ENCODE results near the gene SLC66A1. TPM values are rescaled to one million over a fixed set of nuclear protein-coding genes. Genes with fewer than 3 reads are reported as not detected.
A peak's percentile ranks its signal among the peaks of the same experiment; 100 is the strongest.

SLC66A1 gene
- polyA plus RNA-seq, 2 donors = 8.6 to 8.9 TPM

GRCh38 chr1:19354531-19354981, 42.4 kb downstream of the SLC66A1 start:
- H3K27me3 ChIP-seq (ENCODE audit: control insufficient read depth in 1 of 2, insufficient read depth in 2 of 2, low read length in 2 of 2) = no peaks in the 10 kb centered on the region
- H3K27ac ChIP-seq (ENCODE audit: low read depth in 2 of 2, low read length in 1 of 2) = peak overlapping the region in 1 of 2 donors; percentile 36
- WGBS, 2 donors = 45 to 48% methylated on average over 6 of the region's 6 CpGs
- no peak overlapping the region for H3K4me3 ChIP-seq (ENCODE audit: low read depth in 1 of 2, low read length in 2 of 2)
- peaks cover 12 to 45% of the 10 kb centered on the region in 2 donors for H3K36me3 ChIP-seq (ENCODE audit: control insufficient read depth in 2 of 2, insufficient read depth in 2 of 2, low read length in 1 of 2)
- no peaks in the 10 kb centered on the region for H3K9me3 ChIP-seq (ENCODE audit: control insufficient read depth in 2 of 2, insufficient read depth in 1 of 2, low read depth in 1 of 2, low read length in 1 of 2)
- peaks cover 6 to 26% of the 10 kb centered on the region in 2 donors for H3K4me1 ChIP-seq (ENCODE audit: control insufficient read depth in 2 of 2, insufficient read depth in 2 of 2, low read length in 1 of 2)

GRCh38 chr1:19356266-19356665, 44.1 kb downstream of the SLC66A1 start:
- H3K9me3 ChIP-seq (ENCODE audit: control insufficient read depth in 2 of 2, insufficient read depth in 1 of 2, low read depth in 1 of 2, low read length in 1 of 2) = no peaks in the 10 kb centered on the region
- H3K4me1 ChIP-seq (ENCODE audit: control insufficient read depth in 2 of 2, insufficient read depth in 2 of 2, low read length in 1 of 2) = peaks cover 10 to 34% of the 10 kb centered on the region in 2 donors
- no peak overlapping the region for H3K27ac ChIP-seq (ENCODE audit: low read depth in 2 of 2, low read length in 1 of 2)
- peaks cover 12 to 37% of the 10 kb centered on the region in 2 donors for H3K36me3 ChIP-seq (ENCODE audit: control insufficient read depth in 2 of 2, insufficient read depth in 2 of 2, low read length in 1 of 2)
- no peak overlapping the region for H3K4me3 ChIP-seq (ENCODE audit: low read depth in 1 of 2, low read length in 2 of 2)
- 60 to 84% methylated on average over 5 of the region's 5 CpGs for whole genome bisulfite sequencing, 2 donors
- no peaks in the 10 kb centered on the region for H3K27me3 ChIP-seq (ENCODE audit: control insufficient read depth in 1 of 2, insufficient read depth in 2 of 2, low read length in 2 of 2)

GRCh38 chr1:19357299-19357986, 45.3 kb downstream of the SLC66A1 start:
- Histone ChIP-seq H3K4me3 (ENCODE audit: low read depth in 1 of 2, low read length in 2 of 2) (no peak overlapping the region), H3K9me3 (ENCODE audit: control insufficient read depth in 2 of 2, insufficient read depth in 1 of 2, low read depth in 1 of 2, low read length in 1 of 2) (no peaks in the 10 kb centered on the region), H3K36me3 (ENCODE audit: control insufficient read depth in 2 of 2, insufficient read depth in 2 of 2, low read length in 1 of 2) (peaks cover 12 to 34% of the 10 kb centered on the region in 2 donors), H3K27me3 (ENCODE audit: control insufficient read depth in 1 of 2, insufficient read depth in 2 of 2, low read length in 2 of 2) (no peaks in the 10 kb centered on the region), H3K27ac (ENCODE audit: low read depth in 2 of 2, low read length in 1 of 2) (no peak overlapping the region), H3K4me1 (ENCODE audit: control insufficient read depth in 2 of 2, insufficient read depth in 2 of 2, low read length in 1 of 2) (peaks cover 11 to 33% of the 10 kb centered on the region in 2 donors)
- 71 to 77% methylated on average over 13 of the region's 13 CpGs for whole genome bisulfite sequencing, 2 donors

GRCh38 chr1:19358710-19359109, 46.6 kb downstream of the SLC66A1 start:
- no peaks in the 10 kb centered on the region for H3K9me3 ChIP-seq (ENCODE audit: control insufficient read depth in 2 of 2, insufficient read depth in 1 of 2, low read depth in 1 of 2, low read length in 1 of 2)
- H3K36me3 ChIP-seq (ENCODE audit: control insufficient read depth in 2 of 2, insufficient read depth in 2 of 2, low read length in 1 of 2) = peaks cover 12 to 24% of the 10 kb centered on the region in 2 donors
- H3K27me3 ChIP-seq (ENCODE audit: control insufficient read depth in 1 of 2, insufficient read depth in 2 of 2, low read length in 2 of 2) = no peaks in the 10 kb centered on the region
- no peak overlapping the region for H3K4me3 ChIP-seq (ENCODE audit: low read depth in 1 of 2, low read length in 2 of 2)
- 60 to 77% methylated on average over 8 of the region's 8 CpGs for WGBS, 2 donors
- peaks cover 14 to 22% of the 10 kb centered on the region in 2 donors for H3K4me1 ChIP-seq (ENCODE audit: control insufficient read depth in 2 of 2, insufficient read depth in 2 of 2, low read length in 1 of 2)
- no peak overlapping the region for H3K27ac ChIP-seq (ENCODE audit: low read depth in 2 of 2, low read length in 1 of 2)

DNA sequence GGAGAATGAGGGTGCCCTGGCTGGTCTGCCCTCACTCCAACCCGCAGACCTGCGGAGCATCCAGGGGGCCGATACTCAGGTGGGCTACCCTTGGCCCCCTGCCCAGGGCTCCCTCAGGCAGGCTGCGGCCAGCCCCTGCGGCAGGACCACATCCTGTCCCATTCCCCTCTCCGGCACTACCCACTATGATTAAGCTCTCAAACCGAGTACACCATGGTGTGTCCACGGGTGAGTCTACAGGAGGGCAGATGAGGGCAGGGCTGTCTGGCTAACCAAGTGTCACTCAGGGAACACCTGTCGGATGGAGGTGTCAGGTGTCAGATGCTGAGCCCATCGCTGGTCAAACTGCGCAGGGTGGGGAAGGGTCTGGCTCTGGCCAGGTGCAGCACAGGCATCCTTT, 47.2 kb downstream of the SLC66A1 start:
- no peaks in the 10 kb centered on the region for H3K27me3 ChIP-seq (ENCODE audit: control insufficient read depth in 1 of 2, insufficient read depth in 2 of 2, low read length in 2 of 2)
- peak overlapping the region; percentile 57 to 75 for H3K27ac ChIP-seq (ENCODE audit: low read depth in 2 of 2, low read length in 1 of 2)
- H3K36me3 ChIP-seq (ENCODE audit: control insufficient read depth in 2 of 2, insufficient read depth in 2 of 2, low read length in 1 of 2) = peaks cover 12 to 21% of the 10 kb centered on the region in 2 donors
- H3K9me3 ChIP-seq (ENCODE audit: control insufficient read depth in 2 of 2, insufficient read depth in 1 of 2, low read depth in 1 of 2, low read length in 1 of 2) = no peaks in the 10 kb centered on the region
- H3K4me1 ChIP-seq (ENCODE audit: control insufficient read depth in 2 of 2, insufficient read depth in 2 of 2, low read length in 1 of 2) = peaks cover 14 to 23% of the 10 kb centered on the region in 2 donors
- H3K4me3 ChIP-seq (ENCODE audit: low read depth in 1 of 2, low read length in 2 of 2) = no peak overlapping the region
- 74 to 90% methylated on average over 11 of the region's 11 CpGs for WGBS, 2 donors

DNA sequence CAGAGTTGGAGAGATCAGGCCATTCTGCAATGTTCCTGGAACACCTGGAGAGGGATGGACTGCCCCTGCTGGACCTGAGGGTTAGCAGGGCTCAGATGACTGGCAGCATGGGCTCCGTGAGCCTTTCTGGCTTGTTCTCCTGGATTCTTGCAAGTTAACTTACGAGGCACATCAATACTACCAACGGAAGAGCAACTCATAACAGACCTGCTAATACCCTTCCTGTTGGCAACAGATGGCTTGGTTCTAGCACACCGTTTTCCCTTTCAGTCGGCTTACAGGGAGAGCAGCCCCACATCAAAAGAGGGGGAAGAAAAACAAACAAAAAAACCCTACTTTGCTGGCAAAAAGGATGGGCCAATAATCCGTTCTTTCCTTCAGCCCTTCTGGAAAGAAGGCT, 47.9 kb downstream of the SLC66A1 start:
- peak overlapping the region; percentile 69 to 75 for H3K27ac ChIP-seq (ENCODE audit: low read depth in 2 of 2, low read length in 1 of 2)
- peaks cover 14 to 19% of the 10 kb centered on the region in 2 donors for H3K4me1 ChIP-seq (ENCODE audit: control insufficient read depth in 2 of 2, insufficient read depth in 2 of 2, low read length in 1 of 2)

GRCh38 chr1:19360432-19360831, 48.3 kb downstream of the SLC66A1 start:
- peak overlapping the region; percentile 69 to 75 for H3K27ac ChIP-seq (ENCODE audit: low read depth in 2 of 2, low read length in 1 of 2)
- 32 to 47% methylated on average over 11 of the region's 11 CpGs for WGBS, 2 donors

More for the DNA sequence above, 47.9 kb downstream of the SLC66A1 start:
- no peaks in the 10 kb centered on the region for H3K9me3 ChIP-seq (ENCODE audit: control insufficient read depth in 2 of 2, insufficient read depth in 1 of 2, low read depth in 1 of 2, low read length in 1 of 2)
- no peaks in the 10 kb centered on the region for H3K27me3 ChIP-seq (ENCODE audit: control insufficient read depth in 1 of 2, insufficient read depth in 2 of 2, low read length in 2 of 2)
- H3K36me3 ChIP-seq (ENCODE audit: control insufficient read depth in 2 of 2, insufficient read depth in 2 of 2, low read length in 1 of 2) = peaks cover 9 to 15% of the 10 kb centered on the region in 2 donors
- 22 to 43% methylated on average over 6 of the region's 6 CpGs for whole genome bisulfite sequencing, 2 donors
- H3K4me3 ChIP-seq (ENCODE audit: low read depth in 1 of 2, low read length in 2 of 2) = no peak overlapping the region

DNA sequence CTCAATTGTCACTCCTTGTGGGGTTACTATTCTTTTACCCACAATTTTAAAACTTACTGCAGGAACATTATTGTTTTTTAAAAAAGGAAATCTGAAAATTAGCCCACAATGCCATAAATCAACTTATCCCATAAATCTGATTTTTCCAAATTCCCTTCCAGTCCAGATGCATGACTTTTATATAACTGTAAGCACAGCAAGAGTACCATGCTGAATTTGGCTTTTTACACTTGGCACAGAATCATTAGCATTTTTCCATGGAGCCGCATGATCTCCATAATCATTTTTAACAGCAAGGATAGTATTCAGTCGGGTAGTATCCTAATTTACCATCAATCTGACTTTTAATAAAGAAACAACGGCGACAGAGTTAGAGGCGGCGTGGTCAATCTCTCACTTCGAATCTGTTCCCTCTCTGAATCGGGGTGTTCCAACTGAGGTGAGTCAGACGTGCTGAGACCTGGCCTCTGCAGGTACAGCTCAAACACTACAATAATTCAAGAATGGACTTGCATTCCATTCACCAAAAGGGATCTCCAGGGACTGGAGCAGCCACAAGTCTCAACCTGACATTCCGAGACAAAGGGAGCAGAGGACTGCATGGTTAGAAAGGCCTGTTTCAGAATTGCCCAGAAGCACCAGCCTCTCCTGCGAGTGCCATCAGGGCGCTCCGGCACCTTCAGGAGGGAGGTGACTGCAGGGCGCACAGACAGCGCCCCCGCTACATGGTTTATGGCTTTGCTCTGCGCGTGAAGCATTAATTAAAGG, 48.9 kb downstream of the SLC66A1 start:
- Histone ChIP-seq H3K27me3 (ENCODE audit: control insufficient read depth in 1 of 2, insufficient read depth in 2 of 2, low read length in 2 of 2) (no peaks in the 10 kb centered on the region), H3K4me3 (ENCODE audit: low read depth in 1 of 2, low read length in 2 of 2) (no peak overlapping the region), H3K4me1 (ENCODE audit: control insufficient read depth in 2 of 2, insufficient read depth in 2 of 2, low read length in 1 of 2) (peaks cover 14 to 19% of the 10 kb centered on the region in 2 donors), H3K27ac (ENCODE audit: low read depth in 2 of 2, low read length in 1 of 2) (peak overlapping the region; percentile 69 to 80), H3K36me3 (ENCODE audit: control insufficient read depth in 2 of 2, insufficient read depth in 2 of 2, low read length in 1 of 2) (peaks cover 5 to 9% of the 10 kb centered on the region in 2 donors), H3K9me3 (ENCODE audit: control insufficient read depth in 2 of 2, insufficient read depth in 1 of 2, low read depth in 1 of 2, low read length in 1 of 2) (no peaks in the 10 kb centered on the region)
- WGBS, 2 donors = 47 to 65% methylated on average over 18 of the region's 18 CpGs

More at GRCh38 chr1:19360432-19360831, 48.3 kb downstream of the SLC66A1 start:
- no peaks in the 10 kb centered on the region for H3K9me3 ChIP-seq (ENCODE audit: control insufficient read depth in 2 of 2, insufficient read depth in 1 of 2, low read depth in 1 of 2, low read length in 1 of 2)
- H3K36me3 ChIP-seq (ENCODE audit: control insufficient read depth in 2 of 2, insufficient read depth in 2 of 2, low read length in 1 of 2) = peaks cover 7 to 15% of the 10 kb centered on the region in 2 donors
- H3K4me1 ChIP-seq (ENCODE audit: control insufficient read depth in 2 of 2, insufficient read depth in 2 of 2, low read length in 1 of 2) = peaks cover 14 to 19% of the 10 kb centered on the region in 2 donors
- H3K4me3 ChIP-seq (ENCODE audit: low read depth in 1 of 2, low read length in 2 of 2) = no peak overlapping the region
- no peaks in the 10 kb centered on the region for H3K27me3 ChIP-seq (ENCODE audit: control insufficient read depth in 1 of 2, insufficient read depth in 2 of 2, low read length in 2 of 2)

DNA sequence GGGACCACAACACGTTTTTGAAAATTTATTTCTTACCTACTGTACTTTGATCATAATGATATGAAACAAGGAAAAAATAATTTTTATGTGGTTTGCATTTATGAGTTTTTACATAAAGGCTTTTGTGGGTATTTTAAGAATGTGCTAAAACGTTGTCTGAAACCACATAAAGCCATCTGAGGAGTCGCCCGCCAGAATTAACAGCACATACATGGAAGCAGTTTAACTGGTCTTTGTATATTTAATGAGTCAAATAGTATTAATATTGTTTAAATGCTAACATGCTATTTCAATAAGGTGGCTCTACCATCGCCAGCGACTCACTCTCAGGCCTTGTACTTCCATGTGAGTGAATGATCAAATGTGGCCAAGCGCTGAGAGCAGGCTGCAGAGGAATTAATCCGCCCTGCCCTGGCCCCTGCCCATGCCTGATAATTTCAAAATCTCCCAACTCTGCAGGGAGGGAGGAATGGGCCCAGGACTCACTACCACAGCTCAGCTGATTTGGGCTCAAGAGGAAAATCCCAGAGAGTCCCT, 49.6 kb downstream of the SLC66A1 start:
- no peaks in the 10 kb centered on the region for H3K9me3 ChIP-seq (ENCODE audit: control insufficient read depth in 2 of 2, insufficient read depth in 1 of 2, low read depth in 1 of 2, low read length in 1 of 2)
- WGBS, 2 donors = 40 to 50% methylated on average over 8 of the region's 8 CpGs
- no peaks in the 10 kb centered on the region for H3K27me3 ChIP-seq (ENCODE audit: control insufficient read depth in 1 of 2, insufficient read depth in 2 of 2, low read length in 2 of 2)
- peaks cover 14 to 19% of the 10 kb centered on the region in 2 donors for H3K4me1 ChIP-seq (ENCODE audit: control insufficient read depth in 2 of 2, insufficient read depth in 2 of 2, low read length in 1 of 2)
- H3K4me3 ChIP-seq (ENCODE audit: low read depth in 1 of 2, low read length in 2 of 2) = no peak overlapping the region
- peaks cover 0 to 4% of the 10 kb centered on the region in 2 donors for H3K36me3 ChIP-seq (ENCODE audit: control insufficient read depth in 2 of 2, insufficient read depth in 2 of 2, low read length in 1 of 2)
- H3K27ac ChIP-seq (ENCODE audit: low read depth in 2 of 2, low read length in 1 of 2) = peak overlapping the region; percentile 62 to 80

Data from esophagus (tissue), 2 donors.